ENCODE measurements around the gene ATP13A5. TPM values are rescaled to one million over a fixed set of nuclear protein-coding genes. Genes with fewer than 3 reads are reported as not detected.

The ATP13A5 gene
- total RNA-seq, 2 experiments from 2014 or later: not detected

DNA sequence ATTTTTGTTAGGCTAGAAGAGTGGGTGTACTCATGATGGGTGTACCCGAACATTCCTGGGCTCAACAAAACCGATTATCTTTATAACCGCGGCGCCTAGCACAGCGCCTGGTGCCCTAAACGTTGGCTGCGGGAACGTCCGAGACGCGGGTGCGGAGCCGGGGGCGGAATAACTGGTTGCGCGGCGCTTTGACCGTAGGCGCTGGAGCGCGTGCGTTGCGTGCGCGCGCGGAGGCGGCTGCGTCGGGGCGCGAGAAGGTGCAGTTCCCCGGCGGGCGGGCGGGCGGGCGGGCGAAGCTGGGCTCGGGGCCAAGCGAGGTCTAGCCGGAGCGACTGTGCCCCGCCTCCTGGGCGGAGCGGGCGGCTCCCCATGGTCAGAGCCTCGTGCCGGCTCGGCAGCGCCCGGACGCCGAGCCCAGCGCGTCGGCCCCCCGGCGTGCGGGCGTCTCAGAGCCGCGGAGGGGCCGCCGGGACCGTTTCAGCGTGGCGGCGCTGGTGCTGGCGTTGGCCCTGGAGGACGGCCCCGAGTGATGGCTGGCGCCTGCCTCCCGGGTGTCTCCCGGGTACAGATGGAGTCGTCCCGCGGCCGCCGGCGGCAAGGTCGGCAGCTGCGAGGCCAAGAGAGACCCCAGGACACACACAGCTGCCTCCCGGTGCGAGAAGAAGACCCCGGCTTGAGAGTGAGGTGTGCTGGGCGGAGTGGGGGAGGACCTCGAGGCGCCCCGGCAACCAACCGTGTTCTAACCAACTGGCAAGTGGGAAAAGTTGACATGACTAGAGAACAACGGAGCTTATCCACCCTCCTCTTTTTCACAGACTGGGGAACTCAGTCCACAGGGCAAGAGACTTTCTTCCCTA is 137.5 kb downstream of the ATP13A5 start, which contains the start of gene PLAAT1:
Gene PLAAT1, plus strand, starts transcription at position 373 of the 857 bp plus-strand sequence. CDS start 14,429 bp downstream, outside the sequence.
- ChIA-PET POLR2A (interaction anchor here (0.7 kb wide), 1 partner anchor 283 kb away, joined by 3 read pairs; no protein-coding TSS in a partner anchor), CTCF (no interaction called here)
- ATAC-seq: peak; percentile 63

DNA sequence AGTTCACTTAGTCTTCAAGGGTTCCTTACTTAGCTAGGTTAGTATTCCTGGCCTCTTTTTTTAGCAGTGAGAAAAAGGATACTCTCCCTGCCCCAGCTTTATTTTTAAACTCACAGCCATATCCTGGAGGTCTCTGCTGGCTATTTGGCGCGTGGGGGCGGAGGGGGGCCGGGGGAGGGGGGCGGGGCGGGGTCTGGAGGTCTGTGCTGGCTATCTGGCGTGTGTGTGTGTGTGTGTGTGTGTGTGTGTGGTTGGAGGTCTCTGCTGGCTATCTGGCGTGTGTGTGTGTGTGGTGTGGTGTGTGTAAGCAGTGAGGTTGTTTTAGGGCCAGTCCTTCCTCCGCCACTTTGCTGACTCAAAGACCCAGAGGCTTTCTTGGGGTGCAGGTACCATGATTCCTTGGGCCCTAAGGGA is 138.1 kb downstream of the ATP13A5 start:
- H3K27ac Mint-ChIP-seq: no peak overlapping the region
- no peaks in the 10 kb centered on the region for H3K36me3 Mint-ChIP-seq (ENCODE audit: low read depth)
- peak overlapping the region; percentile 38 for H3K4me3 Mint-ChIP-seq
- H3K9me3 Mint-ChIP-seq (ENCODE audit: insufficient read depth): no peaks in the 10 kb centered on the region
- no peaks in the 10 kb centered on the region for H3K4me1 Mint-ChIP-seq (ENCODE audit: low read depth)
- POLR2A ChIA-PET: no interaction called here
- peaks cover 29% of the 10 kb centered on the region for H3K27me3 Mint-ChIP-seq (ENCODE audit: low read depth)
- CTCF ChIA-PET: no interaction called here
- ATAC-seq (no peak), DNase-seq (no peak)

More for the DNA sequence above, 137.5 kb downstream of the ATP13A5 start, which contains the start of gene PLAAT1:
- no peaks in the 10 kb centered on the region for H3K36me3 Mint-ChIP-seq (ENCODE audit: low read depth)
- no peak for DNase-seq
- H3K4me1 Mint-ChIP-seq (ENCODE audit: low read depth): no peaks in the 10 kb centered on the region
- H3K27ac Mint-ChIP-seq: no peak within 1 kb of the TSS
- H3K27me3 Mint-ChIP-seq (ENCODE audit: low read depth): peaks cover 29% of the 10 kb centered on the region
- H3K9me3 Mint-ChIP-seq (ENCODE audit: insufficient read depth): no peaks in the 10 kb centered on the region
- H3K4me3 Mint-ChIP-seq: peak within 1 kb of the TSS; percentile 38

DNA sequence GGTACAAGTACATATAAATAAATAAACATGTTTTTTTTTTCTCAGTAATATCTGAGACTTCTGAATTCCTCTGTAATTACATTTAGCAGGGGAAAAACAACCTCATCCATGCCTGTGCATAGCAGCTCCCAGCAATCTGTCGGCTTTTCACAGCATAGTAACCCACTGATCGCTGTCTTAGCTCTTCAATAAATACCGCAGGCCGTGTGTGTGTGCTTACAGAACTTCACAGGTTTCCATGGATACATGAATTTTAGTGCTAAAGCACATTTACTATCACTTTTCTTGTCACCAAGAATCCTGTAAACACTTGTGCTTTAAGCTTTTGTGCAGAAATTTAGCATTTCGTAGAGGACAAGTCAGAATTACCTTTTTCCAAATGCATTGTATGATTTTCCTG is 141.5 kb downstream of the ATP13A5 start:
- Mint-ChIP-seq H3K9me3 (ENCODE audit: insufficient read depth) (no peaks in the 10 kb centered on the region), H3K27ac (no peak overlapping the region), H3K36me3 (ENCODE audit: low read depth) (no peaks in the 10 kb centered on the region), H3K27me3 (ENCODE audit: low read depth) (peaks cover 20% of the 10 kb centered on the region), H3K4me3 (no peak overlapping the region), H3K4me1 (ENCODE audit: low read depth) (no peaks in the 10 kb centered on the region)
- ChIA-PET POLR2A (no interaction called here), CTCF (no interaction called here)
- ATAC-seq: no peak
- no peak for DNase-seq

DNA sequence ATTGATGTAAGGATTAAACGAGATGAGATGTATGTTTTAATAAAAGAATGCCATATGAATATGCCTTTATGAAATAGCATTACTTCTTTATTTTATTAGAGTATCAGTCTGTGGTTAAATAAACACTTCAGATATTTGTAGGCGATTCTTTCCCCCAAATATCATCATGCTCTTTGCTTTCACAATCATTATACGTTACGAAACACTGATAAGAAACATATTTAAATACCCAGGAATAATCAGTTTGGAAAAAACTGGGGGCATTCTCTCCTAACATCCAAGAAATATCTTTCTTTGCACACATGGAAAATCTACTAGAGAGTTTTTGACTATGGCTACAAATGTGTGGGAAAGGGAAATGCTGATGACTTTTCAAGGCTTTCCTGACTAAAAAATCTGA is 142.0 kb downstream of the ATP13A5 start:
- Mint-ChIP-seq H3K36me3 (ENCODE audit: low read depth) (no peaks in the 10 kb centered on the region), H3K9me3 (ENCODE audit: insufficient read depth) (no peaks in the 10 kb centered on the region), H3K27ac (no peak overlapping the region), H3K27me3 (ENCODE audit: low read depth) (peaks cover 16% of the 10 kb centered on the region), H3K4me1 (ENCODE audit: low read depth) (no peaks in the 10 kb centered on the region), H3K4me3 (no peak overlapping the region)
- ATAC-seq (no peak), DNase-seq (no peak)
- ChIA-PET CTCF (no interaction called here), POLR2A (no interaction called here)

DNA sequence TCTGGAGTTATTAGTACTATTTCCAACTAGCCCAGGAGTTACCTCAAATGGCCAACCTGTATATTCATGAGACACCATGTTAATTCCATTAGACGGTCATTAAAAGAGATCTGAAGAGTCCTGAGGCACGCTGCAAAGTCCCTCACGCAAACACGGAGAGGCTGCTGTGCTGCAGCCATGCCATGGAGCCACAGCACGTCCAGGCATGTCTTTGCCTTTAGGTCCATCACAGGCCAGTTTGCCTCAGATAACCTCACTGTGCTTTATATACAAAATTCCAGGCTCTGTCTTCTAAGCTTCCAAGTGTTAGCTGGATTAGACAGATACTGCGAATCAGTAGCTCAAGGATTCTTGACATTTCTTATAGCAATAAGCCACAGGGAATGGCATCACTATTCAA is 147.4 kb downstream of the ATP13A5 start:
- H3K27ac Mint-ChIP-seq: no peak overlapping the region
- H3K27me3 Mint-ChIP-seq (ENCODE audit: low read depth): no peaks in the 10 kb centered on the region
- no peaks in the 10 kb centered on the region for H3K4me1 Mint-ChIP-seq (ENCODE audit: low read depth)
- no peak overlapping the region for H3K4me3 Mint-ChIP-seq
- no peaks in the 10 kb centered on the region for H3K36me3 Mint-ChIP-seq (ENCODE audit: low read depth)
- ChIA-PET CTCF (no interaction called here), POLR2A (no interaction called here)
- no peaks in the 10 kb centered on the region for H3K9me3 Mint-ChIP-seq (ENCODE audit: insufficient read depth)
- ATAC-seq (no peak), DNase-seq (no peak)

DNA sequence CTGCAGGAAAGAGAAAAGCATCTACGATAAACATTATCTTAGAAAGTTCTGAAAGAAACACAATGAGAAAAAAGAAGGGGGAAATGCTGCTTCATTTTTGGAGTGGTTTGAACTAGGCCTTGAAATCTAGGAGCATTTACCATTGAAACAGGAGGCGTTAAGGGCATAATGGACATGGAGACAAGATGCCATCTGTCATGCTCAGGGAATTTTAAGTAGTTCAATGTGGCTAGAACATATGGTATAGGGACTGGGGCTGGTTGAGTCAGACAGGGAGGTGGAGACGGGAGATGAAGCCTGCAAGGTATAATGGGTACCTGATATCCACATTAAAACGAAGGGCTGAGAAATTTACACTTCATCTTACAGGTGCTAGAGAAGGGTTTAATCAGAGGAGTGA is 147.9 kb downstream of the ATP13A5 start:
- Mint-ChIP-seq H3K9me3 (ENCODE audit: insufficient read depth) (no peaks in the 10 kb centered on the region), H3K4me3 (no peak overlapping the region), H3K27ac (no peak overlapping the region), H3K4me1 (ENCODE audit: low read depth) (no peaks in the 10 kb centered on the region), H3K36me3 (ENCODE audit: low read depth) (no peaks in the 10 kb centered on the region), H3K27me3 (ENCODE audit: low read depth) (no peaks in the 10 kb centered on the region)
- CTCF ChIA-PET: no interaction called here
- POLR2A ChIA-PET: no interaction called here
- ATAC-seq (no peak), DNase-seq (no peak)

DNA sequence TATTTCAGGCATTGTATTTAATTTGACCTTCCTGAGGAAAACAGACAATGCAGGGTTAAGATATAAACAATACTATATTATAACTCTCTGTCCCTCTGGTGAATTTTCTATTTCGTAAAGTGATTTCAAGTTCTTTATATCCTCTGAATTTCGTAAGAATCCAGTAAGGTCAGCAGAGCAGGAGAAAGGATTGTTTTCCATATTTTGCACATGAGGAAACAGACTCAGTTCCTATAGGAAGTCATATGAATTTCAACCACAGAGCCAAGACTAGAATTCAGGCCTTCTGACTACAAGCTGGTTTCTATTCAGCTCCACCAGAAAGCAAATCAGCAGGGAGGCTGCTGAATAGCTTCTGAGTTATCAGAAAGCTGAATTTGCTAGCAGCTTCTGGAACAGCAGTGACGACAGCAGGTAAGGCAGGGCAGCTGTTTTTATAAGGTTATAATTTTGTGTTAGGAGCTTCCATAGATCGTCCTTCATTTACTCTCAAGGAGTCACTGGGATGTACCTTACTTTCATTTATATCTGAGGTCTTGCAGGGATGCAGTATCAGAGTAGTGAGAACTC is 148.6 kb downstream of the ATP13A5 start:
- no peaks in the 10 kb centered on the region for H3K36me3 Mint-ChIP-seq (ENCODE audit: low read depth)
- H3K27ac Mint-ChIP-seq: no peak overlapping the region
- ChIA-PET POLR2A (no interaction called here), CTCF (no interaction called here)
- H3K27me3 Mint-ChIP-seq (ENCODE audit: low read depth): no peaks in the 10 kb centered on the region
- H3K4me1 Mint-ChIP-seq (ENCODE audit: low read depth): no peaks in the 10 kb centered on the region
- H3K4me3 Mint-ChIP-seq: no peak overlapping the region
- no peak for DNase-seq
- H3K9me3 Mint-ChIP-seq (ENCODE audit: insufficient read depth): no peaks in the 10 kb centered on the region
- ATAC-seq: no peak

DNA sequence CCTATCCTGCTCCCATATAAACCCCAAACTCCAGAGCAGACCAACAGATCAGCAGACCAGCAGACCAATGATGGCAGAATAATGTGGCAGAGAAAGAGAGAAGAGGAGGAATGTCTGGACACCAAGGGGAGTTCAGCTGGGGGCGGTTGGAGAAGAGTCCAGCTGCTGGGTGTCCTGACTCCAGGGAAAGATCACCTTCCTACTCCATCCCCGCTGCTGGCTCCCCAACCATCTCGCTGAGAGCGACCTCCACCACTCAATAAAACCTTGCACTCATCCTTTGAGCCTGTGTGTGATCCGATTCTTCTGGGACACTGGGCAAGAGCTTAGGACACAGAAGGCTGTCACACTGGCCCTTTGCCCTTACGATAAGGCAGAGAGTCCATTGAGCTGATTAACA is 150.3 kb downstream of the ATP13A5 start:
- Mint-ChIP-seq H3K4me3 (no peak overlapping the region), H3K9me3 (ENCODE audit: insufficient read depth) (no peaks in the 10 kb centered on the region), H3K36me3 (ENCODE audit: low read depth) (no peaks in the 10 kb centered on the region), H3K4me1 (ENCODE audit: low read depth) (no peaks in the 10 kb centered on the region), H3K27ac (no peak overlapping the region), H3K27me3 (ENCODE audit: low read depth) (no peaks in the 10 kb centered on the region)
- ChIA-PET POLR2A (no interaction called here), CTCF (no interaction called here)
- no peak for DNase-seq
- no peak for ATAC-seq

DNA sequence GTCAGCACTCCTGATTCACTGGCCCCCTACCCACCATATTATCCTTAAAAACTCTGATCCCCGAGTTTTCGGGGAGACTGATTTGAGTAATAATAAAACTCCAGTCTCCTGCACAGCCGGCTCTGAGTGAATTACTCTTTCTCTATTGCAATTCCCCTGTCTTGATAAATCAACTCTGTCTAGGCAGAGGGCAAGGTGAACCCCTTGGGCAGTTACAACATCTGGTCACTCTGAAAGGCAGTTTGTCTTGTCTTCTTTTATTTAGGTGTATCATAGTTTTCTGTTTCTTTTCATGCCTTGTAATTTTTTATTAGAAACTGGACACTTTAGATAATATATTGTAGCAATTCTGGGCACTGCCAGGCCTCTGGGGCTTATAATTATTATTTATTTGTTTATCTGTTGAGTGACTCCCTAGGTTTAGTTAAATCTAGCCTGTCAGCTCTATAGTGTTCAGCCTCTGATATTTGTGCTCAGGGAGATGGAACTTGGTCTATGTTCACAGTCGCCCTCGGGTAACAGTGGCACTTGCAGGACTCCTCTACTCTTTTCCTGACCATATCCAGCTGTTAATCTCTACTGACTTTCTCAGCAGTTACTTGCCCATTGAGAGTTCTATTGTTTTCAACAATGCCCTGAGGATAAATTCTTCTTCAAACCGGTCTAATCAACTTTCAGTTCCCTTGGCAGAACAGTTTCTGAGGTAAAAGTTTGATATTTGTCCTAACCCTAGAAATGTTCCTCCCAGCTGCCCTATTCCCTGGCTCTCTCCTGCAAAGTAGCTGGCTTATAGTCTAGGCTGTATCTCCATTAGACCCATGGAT is 153.0 kb downstream of the ATP13A5 start:
- DNase-seq: no peak
- Mint-ChIP-seq H3K36me3 (ENCODE audit: low read depth) (no peaks in the 10 kb centered on the region), H3K9me3 (ENCODE audit: insufficient read depth) (no peaks in the 10 kb centered on the region), H3K4me1 (ENCODE audit: low read depth) (no peaks in the 10 kb centered on the region), H3K27ac (no peak overlapping the region), H3K27me3 (ENCODE audit: low read depth) (peaks cover 4% of the 10 kb centered on the region), H3K4me3 (no peak overlapping the region)
- no peak for ATAC-seq
- CTCF ChIA-PET: no interaction called here
- POLR2A ChIA-PET: no interaction called here

Other genes starting within 250 kb of the ATP13A5 start
- gene PLAAT1, start 137.5 kb downstream of the ATP13A5 start, total RNA-seq: not detected
- 1 to 10 TPM; 1.8 to 2.4 TPM for gene ATP13A4, start 176.1 kb upstream of the ATP13A5 start, total RNA-seq
- 10 to 100 TPM; 61.3 TPM for gene OPA1, start 214.5 kb upstream of the ATP13A5 start, total RNA-seq

Data from activated CD8-positive, alpha-beta T cell treated with anti-CD3 and anti-CD28 coated beads, Interleukin-2, amount 10 ng/mL, durations not matched to agents 7 days and 5 days (primary cell).